GM10847 (cell line): ENCODE measurements around the gene MYH9.

Experiments used
- POLR2A ChIP-seq: IDR thresholded peaks from 2 replicates; pipeline ENCODE4 v1.6.1; 2011; ENCODE audit not compliant: insufficient read length; ENCODE audit errors: extremely low read depth

MYH9 gene

DNA sequence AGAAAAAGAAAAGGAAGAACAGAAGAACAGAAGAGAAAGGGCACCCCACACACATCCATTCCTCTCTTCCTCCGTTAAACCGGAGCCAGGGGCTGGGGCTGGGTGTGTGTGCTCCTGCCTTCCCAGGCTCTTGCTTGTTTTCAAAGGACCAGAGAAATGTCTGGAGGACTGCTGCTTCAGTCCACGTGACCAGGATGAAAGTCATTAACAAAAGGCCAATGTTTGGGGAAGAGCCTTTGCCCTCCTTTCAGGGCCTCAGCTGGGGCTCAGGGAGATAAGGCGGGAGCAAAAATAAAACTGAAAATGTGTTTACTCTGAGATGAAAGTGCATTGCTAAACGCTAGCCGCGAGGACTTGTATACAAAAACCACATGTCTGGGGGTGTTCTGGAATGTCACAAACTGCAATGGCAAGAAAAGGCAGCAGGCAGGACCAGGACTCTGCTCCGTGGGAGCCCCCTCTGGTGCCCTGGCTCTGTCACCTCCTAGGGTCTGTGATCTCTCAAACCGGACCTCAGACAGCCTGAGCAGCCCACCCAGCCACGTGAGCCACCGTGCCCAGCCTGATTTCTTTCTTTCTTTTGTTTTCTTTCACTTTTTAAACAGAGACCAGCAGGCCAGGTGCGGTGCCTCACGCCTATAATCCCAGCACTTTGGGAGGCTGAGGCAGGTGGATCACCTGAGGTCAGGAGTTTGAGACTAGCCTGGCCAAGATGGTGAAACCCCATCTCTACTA, 31.6 kb upstream of the MYH9 start:
- TF ChIP-seq POLR2A: no peak

DNA sequence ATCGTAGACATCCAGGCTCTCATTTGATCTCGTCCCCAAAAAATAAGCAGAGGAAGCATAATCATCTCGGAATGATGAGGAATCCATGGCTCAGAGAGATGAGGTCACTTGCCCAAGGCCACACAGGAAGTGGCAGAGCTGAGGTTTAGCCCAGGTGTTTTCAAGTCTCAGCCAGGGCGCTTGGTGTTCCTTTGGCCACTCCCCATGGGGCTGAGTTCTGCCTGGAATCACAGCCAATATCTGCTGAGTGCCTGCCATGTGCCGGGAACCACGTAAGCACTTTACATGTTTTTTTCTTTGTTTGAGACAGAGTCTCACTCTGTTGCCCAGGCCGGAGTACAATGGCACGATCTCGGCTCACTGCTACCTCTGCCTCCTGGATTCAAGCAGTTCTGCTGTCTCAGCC, 29.5 kb upstream of the MYH9 start:
- TF ChIP-seq POLR2A: no peak

DNA sequence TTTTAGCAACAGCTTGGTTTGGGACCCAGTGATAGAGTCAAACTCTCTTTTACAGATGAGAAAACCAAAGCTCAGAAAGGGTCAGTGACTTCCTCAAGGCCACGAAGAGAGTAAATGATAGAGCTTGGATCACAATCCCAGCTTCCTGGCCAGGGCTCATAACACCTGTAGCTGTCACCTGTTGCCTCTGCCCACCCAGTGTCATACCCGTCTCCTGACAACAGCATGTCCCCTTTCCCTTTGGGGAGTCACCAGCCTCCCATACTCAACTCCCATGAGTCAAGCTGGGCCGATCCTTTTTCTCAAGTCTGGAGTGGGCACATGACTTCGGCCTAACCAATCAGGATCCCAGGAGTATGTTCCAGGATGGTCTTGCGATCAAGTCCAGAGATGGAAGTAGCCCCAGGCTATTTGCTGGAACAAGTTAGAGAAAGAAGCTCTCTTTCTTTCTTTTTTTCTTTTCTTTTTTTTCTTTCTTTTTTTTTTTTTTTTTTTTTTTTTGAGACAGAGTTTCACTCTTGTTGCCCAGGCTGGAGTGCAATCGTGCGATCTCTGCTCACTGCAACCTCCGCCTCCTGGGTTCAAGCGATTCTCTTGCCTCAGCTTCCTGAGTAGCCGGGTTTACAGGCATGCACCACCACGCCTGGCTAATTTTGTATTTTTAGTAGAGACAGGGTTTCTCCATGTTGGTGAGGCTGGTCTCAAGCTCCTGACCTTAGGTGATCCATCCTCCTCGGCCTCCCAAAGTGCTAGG, 27.8 kb upstream of the MYH9 start:
- no peak for TF ChIP-seq POLR2A

DNA sequence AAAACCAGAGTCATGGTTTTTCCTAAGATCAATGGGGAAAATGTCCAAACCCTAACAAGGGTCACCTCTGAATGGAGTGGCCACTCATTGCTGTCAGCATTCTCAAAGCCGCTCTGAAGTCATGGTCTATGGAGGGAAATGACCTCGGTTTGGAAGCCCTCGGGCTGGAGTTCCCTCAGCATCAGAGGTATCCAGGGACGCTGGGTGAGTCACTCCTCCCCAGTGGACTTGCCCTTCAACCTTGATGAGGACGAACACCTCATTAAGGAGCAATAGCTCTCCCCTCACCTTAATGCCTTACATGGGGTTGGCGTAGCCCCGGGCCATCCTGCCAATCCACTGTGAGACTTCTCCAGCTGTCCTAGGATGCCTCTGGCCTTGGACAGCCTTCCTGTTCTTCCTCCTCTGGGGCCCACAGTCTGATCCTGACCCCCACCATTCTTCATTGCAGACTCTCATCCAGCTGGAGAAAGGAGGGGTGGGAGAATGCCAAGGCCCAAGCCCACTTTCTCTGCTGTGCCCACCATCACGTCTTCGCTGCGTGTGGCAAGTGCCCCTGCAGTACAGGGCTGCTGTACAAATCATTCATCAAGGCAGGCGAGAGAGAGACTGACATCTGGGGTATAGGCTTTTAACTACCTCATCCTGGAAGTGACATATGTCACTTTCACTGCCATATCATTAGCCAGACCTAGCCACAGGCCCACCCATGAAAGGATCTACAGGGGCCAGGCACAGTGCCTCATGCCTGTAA, 25.4 kb upstream of the MYH9 start:
- TF ChIP-seq POLR2A: no peak

DNA sequence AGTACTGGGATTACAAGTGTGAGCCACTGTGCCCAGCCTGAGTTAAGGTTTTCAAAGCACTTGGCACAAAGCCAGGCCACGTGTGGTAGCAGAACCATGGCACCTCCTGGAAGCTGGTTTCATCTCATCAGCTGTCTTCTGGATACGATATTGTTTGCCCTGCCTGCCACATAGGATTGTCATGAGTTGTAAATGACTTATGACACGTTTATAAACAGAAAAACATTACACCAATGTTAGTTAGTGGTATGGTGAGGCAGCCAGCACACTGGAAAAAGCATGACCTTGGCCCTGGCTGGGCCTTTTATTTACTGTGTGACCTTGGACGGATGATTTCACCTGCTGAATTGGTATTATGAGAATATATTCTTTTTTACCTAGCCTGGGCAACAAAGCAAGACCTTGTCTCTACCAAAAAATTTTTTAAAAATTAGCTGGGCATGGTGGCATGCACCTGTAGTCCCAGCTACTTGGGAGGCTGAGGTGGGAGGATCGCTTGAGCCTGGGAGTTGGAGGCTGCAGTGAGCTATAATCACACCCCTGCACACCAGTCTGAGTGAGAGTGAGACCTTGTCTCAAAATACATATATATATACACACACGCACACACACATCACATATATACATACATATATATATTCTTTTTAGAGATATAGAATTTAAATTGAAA, 24.0 kb upstream of the MYH9 start:
- TF ChIP-seq POLR2A: no peak

DNA sequence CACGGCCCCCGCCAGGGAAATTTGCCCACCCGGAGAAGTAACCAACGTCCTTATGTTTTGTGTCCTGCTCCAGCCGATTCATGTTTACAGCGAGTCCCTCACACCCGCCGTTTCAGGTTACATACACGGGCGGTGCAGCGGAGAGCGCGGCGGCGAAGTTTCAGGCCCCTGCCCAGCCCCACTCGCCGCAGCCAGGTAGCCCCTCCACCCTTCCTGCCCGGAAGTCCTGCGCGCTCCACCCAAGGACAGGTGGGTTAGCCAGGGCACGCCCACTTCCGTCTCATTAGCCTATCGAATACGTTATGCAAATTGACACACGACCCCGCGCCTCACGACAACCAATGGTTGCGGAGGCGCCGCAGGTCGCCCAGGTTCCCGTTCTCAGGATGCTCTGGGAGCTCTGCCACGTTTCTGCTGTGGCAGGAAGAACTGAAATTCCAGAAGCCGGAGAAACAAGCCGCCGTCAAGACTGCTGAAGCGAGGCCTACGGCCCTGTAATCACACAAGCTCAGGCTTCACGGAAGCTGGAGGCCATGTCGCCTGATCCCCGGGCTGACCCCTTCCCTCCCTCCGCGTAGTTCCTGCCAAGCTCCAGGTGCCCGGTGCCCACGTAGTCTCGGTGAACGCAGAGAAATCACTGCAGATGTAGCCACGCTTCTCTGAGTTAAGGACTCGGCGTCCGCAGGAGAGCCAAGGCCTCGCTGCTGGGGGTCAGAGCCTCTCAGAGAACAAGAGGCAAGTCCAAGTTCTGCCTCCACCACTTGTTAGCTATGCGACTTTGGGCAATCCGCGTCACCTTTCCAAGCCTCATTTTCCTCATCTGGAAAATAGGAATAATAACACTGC, 22.4 kb upstream of the MYH9 start:
- no peak for TF ChIP-seq POLR2A

DNA sequence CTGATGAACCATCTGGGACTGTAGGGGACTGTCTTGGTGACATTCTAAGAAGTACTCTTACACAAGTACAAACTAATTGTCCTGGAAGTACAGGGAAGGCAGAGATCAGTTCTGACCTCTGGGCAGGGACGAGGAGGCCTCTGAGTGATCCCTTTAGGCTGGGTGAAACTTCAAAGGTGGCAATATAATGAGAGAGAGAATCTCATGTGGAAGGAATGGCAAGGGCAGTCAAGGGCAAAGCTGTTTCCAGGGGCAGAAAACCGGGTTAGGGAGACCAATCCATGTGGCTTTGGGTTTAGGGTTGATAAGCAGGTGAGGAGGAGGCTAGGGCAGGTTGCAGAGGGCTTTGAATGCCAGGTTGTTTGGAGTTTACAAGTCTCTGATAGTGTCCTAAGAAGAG, 21.3 kb upstream of the MYH9 start:
- TF ChIP-seq POLR2A: no peak

DNA sequence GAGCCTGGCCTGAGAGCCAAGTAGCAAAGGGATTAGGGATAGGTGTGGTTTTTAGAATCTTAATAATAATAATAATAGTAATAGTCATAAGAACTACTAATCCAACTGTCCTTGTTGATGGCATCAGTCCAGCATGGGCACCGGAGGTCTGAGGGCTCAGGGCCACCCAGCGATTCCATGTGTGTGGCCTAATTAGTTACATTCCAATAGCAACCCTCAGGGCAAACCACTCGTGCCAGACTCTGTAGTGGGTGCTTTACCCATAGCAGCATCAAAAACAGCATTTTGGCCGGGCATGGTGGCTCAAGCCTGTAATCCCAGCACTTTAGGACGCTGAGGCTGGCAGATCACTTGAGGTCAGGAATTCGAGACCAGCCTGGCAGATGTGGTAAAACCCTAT, 19.0 kb upstream of the MYH9 start:
- TF ChIP-seq POLR2A: no peak

DNA sequence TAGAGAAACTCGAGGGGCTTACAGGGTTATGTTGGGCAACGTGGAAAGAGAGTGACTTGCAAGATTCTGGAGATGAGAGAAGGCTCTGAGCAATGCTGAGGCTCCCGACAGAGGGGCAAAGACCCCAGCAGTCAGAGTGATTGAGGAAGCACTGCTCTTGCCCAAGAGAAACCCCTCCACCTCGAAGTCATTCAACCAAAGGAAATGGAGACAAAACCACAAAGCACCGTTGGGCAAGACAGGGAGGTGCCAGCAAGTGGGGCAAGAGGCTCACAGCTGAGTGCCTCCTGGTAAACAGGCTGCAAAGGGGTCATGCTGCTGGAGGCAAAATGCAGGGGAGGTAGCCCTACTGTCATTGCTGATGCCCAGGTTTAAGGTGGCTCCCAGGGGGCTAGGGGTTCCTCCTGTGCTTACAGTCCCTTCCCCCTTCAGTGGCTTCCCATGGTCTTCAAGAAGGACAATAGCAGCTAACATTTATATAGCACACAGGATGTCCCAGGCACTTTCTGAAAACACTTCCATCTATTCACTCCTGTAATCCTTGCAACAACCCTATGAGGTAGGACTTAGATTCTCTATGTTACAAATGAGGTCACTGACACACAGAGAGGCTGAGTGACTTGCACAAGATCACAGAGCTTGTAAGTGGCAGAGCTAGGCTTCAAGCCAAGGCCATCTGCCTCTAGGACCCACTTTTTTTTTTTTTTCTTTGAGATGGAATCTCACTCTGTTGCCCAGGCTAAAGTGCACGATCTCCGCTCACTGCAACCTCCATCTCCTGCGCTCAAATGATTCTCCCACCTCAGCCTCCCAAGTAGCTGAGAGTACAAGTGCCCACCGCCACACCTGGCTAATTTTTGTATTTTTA, 18.1 kb upstream of the MYH9 start:
- no peak for TF ChIP-seq POLR2A

DNA sequence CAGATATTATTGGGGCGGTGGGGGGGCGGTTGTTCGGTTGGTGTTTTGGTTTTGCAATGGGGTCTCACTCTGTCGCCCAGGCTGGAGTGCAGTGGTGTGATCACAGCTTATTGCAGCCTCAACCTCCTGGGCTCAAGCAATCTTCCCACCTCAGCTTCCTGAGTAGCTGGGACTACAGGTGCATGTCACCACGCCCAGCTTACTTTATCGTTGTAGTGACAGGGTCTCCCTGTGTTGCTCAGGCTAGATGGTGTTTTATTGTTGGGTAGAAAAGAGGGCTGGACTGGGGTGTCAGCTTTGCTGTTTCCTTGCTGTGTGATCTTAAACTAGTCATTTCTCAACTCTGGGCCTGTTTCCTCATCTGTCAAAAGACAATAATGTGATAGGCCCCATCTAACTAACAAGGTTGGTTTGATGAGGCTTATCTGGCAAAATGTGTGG, 17.5 kb upstream of the MYH9 start:
- TF ChIP-seq POLR2A: no peak

DNA sequence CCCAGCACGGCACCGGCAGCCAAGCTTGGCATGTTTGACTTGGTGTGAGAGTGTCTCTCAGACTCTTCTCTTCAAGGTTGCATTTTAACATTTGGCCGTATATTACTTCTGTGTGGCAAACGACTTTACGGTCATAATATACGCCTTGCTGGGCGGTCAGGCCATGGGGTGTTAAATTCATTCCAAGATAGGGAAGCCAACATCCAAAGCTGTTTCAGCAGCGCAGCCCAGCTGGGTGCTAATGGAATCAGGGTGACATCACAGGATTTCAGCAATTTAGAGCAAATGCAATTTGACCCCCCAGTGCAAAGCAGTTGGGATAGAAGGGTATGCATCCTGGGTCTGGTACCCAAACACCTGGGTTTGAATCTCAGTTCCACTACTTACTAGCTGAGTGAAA, 16.7 kb upstream of the MYH9 start:
- no peak for TF ChIP-seq POLR2A

DNA sequence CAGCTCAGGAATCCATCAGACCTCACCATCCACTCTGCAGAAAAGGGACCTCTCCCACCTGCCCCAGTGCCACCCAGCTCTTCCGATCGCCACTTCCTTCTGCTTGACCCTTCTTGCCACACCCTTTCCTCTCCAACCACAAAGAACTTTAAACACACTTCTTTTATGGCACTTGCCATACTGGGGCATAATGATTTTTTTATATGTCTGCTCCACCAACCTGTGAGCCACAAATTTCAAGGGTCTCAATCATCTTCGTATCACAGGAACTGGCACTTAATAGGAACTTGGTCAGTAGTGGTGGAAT, 11.7 kb upstream of the MYH9 start:
- no peak for TF ChIP-seq POLR2A

DNA sequence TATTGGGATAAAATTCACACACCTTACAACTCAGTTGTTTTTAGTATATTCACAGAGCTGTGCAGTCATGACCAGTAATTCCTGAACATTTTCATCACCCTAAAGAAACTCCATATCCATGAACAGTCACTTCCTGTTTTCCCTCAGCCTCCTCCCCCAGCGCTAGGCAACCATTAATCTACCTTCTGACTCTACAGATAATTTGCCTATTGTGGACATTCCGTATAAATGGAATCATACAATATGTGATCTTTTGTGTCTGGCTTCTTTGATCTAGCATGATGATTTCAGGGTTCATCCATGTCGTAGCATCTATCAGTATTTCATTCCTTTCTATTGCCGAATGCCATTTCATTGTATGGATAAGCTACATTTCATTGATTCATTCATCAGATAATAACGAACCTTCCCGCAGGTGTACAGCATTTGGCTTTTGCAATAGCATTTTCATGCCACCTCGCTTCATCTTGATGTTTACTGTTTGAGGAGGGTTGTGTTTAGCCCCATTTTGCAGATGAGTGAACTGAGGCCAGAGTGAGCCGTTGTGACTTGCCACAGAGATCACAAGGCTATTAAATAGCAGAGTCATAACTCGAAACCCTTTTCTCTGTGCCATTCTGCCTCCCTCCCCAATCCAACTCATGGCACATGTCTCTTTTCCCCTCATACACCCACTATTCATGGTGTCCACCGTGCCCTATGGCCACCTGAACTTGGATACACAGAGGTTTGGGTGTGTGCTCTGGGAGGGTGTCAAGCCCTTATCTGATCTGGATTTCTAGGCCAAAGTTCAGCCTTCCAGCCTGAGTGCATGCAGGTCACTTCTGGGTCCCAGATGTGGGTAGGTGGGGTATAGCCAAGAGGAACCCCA, 11.1 kb upstream of the MYH9 start:
- no peak for TF ChIP-seq POLR2A
